Stimulated activated naive CD8-positive, alpha-beta T cell treated with anti-CD3 and anti-CD28 coated beads, Interleukin-15, Interleukin-2, amounts not matched to agents 100 ng/mL and 50 ng/mL, for 24 hours (primary cell): ENCODE data around the gene TP53TG5.
A peak's percentile ranks its signal among the peaks of the same experiment; 100 is the strongest.

Experiments
- H3K27ac Mint-ChIP-seq: one replicate; pipeline ENCODE4 v1.8.0; 2021; ENCODE audit warnings: mild to moderate bottlenecking, mixed read lengths
- H3K27me3 Mint-ChIP-seq: one replicate; pipeline ENCODE4 v1.8.0; 2021; ENCODE audit warnings: mixed read lengths
- H3K36me3 Mint-ChIP-seq: one replicate; pipeline ENCODE4 v1.8.0; 2021; ENCODE audit warnings: low read depth, mixed read lengths
- H3K4me1 Mint-ChIP-seq: one replicate; pipeline ENCODE4 v1.8.0; 2021; ENCODE audit warnings: low read depth, mixed read lengths
- H3K4me3 Mint-ChIP-seq: one replicate; pipeline ENCODE4 v1.8.0; 2021; ENCODE audit warnings: mild to moderate bottlenecking, mixed read lengths
- H3K9me3 Mint-ChIP-seq: one replicate; pipeline ENCODE4 v1.8.0; 2021; ENCODE audit warnings: mixed read lengths

TP53TG5 gene

DNA sequence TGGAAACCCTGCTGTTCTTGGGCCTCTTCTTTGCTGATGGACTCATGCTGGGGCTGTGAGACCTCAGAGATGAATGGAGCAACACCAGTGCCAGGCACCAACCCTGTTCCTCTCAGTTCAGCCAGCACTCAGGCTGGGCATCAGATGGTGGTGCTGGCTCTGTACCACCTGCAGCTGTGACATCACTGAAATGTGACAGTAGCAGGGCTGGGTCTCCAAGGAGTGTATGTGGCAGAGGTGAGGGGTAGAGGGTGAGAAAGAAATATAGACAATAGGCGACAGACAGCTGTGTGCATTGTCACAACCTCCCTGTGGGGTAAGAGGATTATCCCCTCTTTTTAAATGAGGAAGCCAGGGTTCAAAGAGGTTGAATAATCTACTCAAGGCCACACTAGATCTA is at the start of gene TP53TG5:
Gene TP53TG5, minus strand, starts transcription at position 135 of the 400 bp plus-strand sequence. Its CDS starts 89 bp downstream, at position 46.
- Mint-ChIP-seq H3K27me3 (no peaks in the 10 kb centered on the region), H3K36me3 (peaks cover 16% of the 10 kb centered on the region), H3K9me3 (no peaks in the 10 kb centered on the region), H3K27ac (no peak within 1 kb of the TSS), H3K4me1 (peaks cover 18% of the 10 kb centered on the region), H3K4me3 (no peak within 1 kb of the TSS)

DNA sequence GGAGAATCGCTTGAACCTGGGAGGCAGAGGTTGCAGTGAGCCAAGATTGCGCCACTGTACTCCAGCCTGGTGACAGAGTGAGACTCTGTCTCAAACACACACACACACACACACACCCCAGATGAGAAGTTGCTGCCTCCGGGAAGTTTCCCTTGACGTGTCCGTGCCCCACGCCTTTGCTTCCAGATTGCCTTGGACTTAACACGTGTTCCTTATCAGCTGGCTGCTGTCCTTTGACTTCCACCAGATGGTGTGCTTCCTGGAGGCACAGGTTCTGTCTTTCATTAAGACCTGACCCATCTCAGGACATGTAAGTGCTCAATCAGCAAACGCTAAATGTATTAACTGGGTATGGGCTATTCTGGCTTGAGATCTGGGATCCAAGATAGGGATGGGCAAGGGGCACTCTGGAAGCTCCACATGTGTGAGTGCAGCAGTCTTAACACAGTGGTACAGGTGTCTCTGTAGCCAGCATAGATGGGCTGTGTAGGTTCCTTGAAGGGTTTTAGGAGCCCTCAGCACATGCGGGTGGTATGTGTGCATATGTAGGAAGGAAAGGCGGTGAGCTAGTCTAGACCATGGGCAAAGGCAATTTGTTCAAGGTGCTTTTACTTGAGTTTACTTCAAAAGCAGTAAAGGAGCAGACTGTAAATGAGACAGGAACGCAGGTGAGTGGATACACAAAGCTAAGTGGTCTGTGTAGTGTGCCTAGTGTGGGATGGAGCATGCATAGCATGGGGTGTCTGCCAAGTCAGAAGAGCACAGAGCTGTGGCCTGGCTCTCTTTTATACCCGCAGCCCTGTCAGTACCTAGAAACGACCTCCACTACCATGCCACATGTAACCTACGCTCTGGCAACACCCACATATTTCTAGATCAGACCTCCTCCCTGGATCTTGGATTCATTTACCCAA is 49.4 kb upstream of the TP53TG5 start:
- H3K4me1 Mint-ChIP-seq: peaks cover 6% of the 10 kb centered on the region
- H3K36me3 Mint-ChIP-seq: peaks cover 51% of the 10 kb centered on the region
- no peaks in the 10 kb centered on the region for H3K9me3 Mint-ChIP-seq
- H3K27ac Mint-ChIP-seq: no peak overlapping the region
- no peaks in the 10 kb centered on the region for H3K27me3 Mint-ChIP-seq
- no peak overlapping the region for H3K4me3 Mint-ChIP-seq

DNA sequence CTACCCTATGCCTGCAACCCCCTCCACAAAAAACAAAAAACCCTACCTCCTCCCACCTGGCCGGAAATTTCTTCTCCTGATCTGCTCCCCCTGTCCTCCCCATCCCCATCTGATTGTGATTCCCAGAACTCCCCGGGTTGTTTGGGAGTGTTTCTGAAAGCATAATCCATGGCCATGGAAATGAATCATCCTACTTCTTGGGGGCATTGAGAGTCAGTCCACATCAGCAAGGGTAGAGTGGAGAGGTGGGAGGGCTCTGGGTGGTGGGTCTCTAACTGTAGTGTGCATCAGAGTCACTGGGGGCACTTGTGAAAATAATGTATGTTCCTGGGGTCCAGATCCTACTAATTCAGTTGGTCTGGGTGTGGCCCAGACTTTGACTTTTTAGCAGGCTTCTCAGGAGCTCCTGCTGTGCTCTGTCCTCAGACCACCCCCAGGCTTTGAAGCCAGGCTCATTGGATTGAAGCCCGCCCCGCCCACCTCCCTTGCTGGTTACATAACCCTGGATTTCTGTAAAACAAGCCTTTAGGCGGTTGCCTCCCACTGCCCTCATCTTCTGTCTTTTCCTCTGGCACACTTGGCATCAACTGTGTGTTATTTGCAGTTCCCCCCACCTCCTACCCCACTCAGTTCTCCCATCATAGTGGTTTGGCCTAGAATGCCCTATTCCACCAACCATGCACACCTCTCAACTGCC is 48.3 kb upstream of the TP53TG5 start:
- no peaks in the 10 kb centered on the region for H3K27me3 Mint-ChIP-seq
- no peak overlapping the region for H3K27ac Mint-ChIP-seq
- H3K9me3 Mint-ChIP-seq: no peaks in the 10 kb centered on the region
- H3K4me3 Mint-ChIP-seq: no peak overlapping the region
- no peaks in the 10 kb centered on the region for H3K4me1 Mint-ChIP-seq
- peaks cover 54% of the 10 kb centered on the region for H3K36me3 Mint-ChIP-seq

DNA sequence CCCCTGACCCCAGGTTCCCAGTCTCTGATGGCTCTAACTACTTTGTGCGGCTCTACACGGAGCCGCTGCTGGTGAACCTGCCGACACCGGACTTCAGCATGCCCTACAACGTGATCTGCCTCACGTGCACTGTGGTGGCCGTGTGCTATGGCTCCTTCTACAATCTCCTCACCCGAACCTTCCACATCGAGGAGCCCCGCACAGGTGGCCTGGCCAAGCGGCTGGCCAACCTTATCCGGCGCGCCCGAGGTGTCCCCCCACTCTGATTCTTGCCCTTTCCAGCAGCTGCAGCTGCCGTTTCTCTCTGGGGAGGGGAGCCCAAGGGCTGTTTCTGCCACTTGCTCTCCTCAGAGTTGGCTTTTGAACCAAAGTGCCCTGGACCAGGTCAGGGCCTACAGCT is 47.4 kb upstream of the TP53TG5 start:
- no peaks in the 10 kb centered on the region for H3K4me1 Mint-ChIP-seq
- H3K27ac Mint-ChIP-seq: no peak overlapping the region
- no peak overlapping the region for H3K4me3 Mint-ChIP-seq
- H3K27me3 Mint-ChIP-seq: no peaks in the 10 kb centered on the region
- H3K9me3 Mint-ChIP-seq: no peaks in the 10 kb centered on the region
- peaks cover 51% of the 10 kb centered on the region for H3K36me3 Mint-ChIP-seq

DNA sequence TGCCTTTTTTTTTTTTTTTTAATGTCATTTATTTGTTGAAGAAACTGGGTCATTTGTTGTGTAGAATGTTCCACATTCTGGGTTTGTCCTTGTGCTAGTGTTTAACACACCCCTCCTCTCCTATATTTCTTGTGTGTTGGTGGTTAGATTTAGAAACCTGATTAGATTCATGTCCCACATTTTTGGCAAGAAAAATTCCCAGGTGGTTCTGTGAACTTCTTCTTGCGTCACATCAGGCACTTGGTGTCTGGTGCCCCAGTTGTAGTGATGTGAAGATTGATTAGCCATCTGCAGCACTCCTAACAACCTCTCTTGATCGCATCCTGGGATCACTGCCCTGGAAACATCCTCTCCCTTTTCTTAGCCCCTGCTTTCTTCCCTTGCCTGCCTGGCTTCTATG is 45.6 kb upstream of the TP53TG5 start:
- Mint-ChIP-seq H3K9me3 (no peaks in the 10 kb centered on the region), H3K27ac (no peak overlapping the region), H3K4me3 (no peak overlapping the region), H3K36me3 (peaks cover 69% of the 10 kb centered on the region), H3K27me3 (no peaks in the 10 kb centered on the region), H3K4me1 (peaks cover 17% of the 10 kb centered on the region)

DNA sequence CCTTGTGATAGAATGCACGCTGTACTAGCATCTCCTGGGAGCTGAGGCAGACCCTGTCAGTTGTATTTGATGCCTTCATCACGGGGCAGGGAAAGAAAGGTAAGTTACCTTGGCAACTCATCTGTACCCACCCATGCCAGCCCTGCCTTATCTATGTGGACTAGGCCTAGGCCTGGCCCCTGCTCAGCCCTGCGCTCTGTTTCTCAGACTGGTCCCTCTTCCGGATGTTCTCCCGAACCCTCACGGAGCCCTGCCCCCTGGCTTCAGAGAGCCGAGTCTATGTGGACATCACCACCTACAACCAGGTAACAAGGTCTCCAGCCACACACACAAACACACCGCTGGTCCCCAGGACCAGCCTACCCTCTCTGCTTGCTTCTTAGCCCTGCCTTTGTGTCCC is 42.0 kb upstream of the TP53TG5 start:
- no peak overlapping the region for H3K4me3 Mint-ChIP-seq
- peak overlapping the region; percentile 57 for H3K27ac Mint-ChIP-seq
- no peaks in the 10 kb centered on the region for H3K9me3 Mint-ChIP-seq
- H3K4me1 Mint-ChIP-seq: peaks cover 44% of the 10 kb centered on the region
- peaks cover 63% of the 10 kb centered on the region for H3K36me3 Mint-ChIP-seq
- no peaks in the 10 kb centered on the region for H3K27me3 Mint-ChIP-seq

DNA sequence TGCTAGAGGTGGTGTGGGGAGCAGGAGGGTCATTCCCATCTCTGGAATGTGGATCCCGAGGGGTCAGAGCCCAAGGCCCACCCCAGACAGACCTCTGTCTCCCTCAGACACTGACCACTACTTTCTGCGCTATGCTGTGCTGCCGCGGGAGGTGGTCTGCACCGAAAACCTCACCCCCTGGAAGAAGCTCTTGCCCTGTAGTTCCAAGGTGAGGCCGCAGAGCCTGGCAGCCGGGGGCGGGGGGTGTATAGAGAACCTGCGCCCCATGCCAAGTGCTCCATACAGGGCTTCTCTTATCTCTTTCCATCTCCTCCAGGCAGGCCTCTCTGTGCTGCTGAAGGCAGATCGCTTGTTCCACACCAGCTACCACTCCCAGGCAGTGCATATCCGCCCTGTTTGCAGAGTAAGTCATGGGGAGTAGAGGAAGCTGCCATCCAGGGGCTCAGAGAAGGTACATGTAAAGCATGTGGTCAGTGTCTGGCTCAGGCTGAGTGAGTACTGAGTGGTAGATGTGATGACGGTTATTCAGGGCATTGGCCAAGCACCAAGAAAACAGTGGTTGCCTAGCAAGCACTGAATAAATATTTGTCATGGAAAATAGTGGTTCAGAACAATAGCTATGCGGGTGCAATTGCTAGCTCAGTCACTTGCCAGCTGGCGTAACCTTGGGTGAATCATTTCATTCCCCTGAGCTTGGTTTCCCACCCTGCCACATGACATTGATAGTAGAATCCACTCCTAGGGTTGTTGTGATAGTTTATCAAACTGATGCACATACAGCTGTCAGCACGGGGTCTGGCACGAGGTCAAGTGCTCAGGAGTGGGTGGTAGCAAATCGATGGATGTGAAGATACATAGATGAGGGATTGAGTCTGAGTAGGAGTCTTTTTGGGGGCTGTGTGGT is 41.3 kb upstream of the TP53TG5 start:
- peaks cover 58% of the 10 kb centered on the region for H3K36me3 Mint-ChIP-seq

DNA sequence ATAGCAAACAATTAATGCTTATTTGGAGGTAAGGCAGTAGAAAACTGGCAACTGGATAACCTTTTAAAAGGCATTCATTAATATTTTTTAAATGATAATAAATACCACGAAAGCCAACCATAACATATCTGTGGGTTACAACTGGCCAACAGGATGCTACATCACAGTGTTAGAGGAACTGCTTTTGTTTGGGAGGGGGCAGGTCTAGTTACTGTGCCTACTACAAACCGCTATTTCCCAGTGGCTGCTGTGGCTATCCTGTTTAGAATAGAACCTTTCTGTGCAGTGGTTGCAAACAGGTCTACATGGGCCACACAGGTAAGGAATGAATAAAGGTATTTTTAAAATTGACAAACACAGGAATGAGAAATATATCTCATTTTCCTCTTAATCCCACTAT is 38.8 kb upstream of the TP53TG5 start:
- H3K27me3 Mint-ChIP-seq: no peaks in the 10 kb centered on the region
- peaks cover 59% of the 10 kb centered on the region for H3K4me1 Mint-ChIP-seq

More for the DNA sequence above, 41.3 kb upstream of the TP53TG5 start:
- peak overlapping the region; percentile 95 for H3K4me3 Mint-ChIP-seq
- no peaks in the 10 kb centered on the region for H3K9me3 Mint-ChIP-seq
- no peaks in the 10 kb centered on the region for H3K27me3 Mint-ChIP-seq
- peaks cover 50% of the 10 kb centered on the region for H3K4me1 Mint-ChIP-seq
- peak overlapping the region; percentile 96 for H3K27ac Mint-ChIP-seq

DNA sequence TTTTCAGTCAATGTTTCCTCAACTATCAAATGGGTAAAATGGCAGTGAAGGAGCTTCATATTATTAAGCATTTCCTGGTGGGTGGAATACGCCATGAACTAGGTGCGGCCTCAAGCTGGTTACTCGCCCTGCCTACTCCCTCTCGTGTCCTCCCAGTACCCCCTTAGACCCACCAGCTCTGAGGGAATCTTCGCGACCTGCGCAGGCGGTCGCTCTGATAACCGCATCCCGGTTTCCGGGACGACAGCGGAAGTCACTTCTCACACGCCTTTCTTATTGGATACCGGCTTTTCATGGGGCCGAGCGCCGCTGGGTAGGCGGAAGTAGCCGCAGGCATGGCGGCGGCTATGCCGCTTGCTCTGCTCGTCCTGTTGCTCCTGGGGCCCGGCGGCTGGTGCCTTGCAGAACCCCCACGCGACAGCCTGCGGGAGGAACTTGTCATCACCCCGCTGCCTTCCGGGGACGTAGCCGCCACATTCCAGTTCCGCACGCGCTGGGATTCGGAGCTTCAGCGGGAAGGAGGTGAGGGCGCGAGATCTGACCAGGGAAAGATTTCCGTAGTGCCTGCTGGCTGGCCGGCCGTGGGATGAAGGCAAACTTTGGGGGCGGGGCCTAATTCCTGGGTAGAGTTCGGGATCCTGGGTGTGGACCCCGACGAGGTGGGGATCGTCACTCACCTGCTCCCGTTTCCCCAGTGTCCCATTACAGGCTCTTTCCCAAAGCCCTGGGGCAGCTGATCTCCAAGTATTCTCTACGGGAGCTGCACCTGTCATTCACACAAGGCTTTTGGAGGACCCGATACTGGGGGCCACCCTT is 37.9 kb upstream of the TP53TG5 start, which contains the start of gene PIGT:
Gene PIGT, plus strand, starts transcription at position 320 of the 816 bp plus-strand sequence. Its CDS starts 16 bp downstream, at position 336.
- H3K27ac Mint-ChIP-seq: peak within 1 kb of the TSS; percentile 96
- H3K27me3 Mint-ChIP-seq: no peaks in the 10 kb centered on the region
- peaks cover 38% of the 10 kb centered on the region for H3K36me3 Mint-ChIP-seq
- peak within 1 kb of the TSS; percentile 95 for H3K4me3 Mint-ChIP-seq
- H3K9me3 Mint-ChIP-seq: no peaks in the 10 kb centered on the region
- H3K4me1 Mint-ChIP-seq: peaks cover 59% of the 10 kb centered on the region

More for the DNA sequence above, 38.8 kb upstream of the TP53TG5 start:
- H3K27ac Mint-ChIP-seq: peak overlapping the region; percentile 96
- no peaks in the 10 kb centered on the region for H3K9me3 Mint-ChIP-seq
- H3K36me3 Mint-ChIP-seq: peaks cover 42% of the 10 kb centered on the region
- peak overlapping the region; percentile 95 for H3K4me3 Mint-ChIP-seq

DNA sequence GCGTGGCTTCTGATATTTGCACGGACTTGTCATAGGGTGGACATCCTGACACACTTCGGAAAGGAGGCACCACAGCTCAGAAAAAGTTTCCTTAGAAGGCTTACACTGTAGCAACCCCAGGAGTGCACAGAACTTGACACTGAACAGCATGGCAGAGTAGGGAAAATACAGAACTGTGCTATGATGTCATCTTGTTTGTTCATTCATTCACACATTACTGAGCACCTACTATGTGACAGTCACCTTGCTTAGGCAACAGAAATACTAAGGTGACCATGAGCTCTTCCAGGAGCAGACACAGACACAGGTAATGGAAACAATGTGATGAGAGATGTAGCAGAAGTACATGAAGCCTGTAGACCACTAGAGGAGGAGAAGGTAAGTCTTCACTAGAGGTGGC is 35.4 kb upstream of the TP53TG5 start:
- no peak overlapping the region for H3K27ac Mint-ChIP-seq
- H3K36me3 Mint-ChIP-seq: peaks cover 17% of the 10 kb centered on the region
- H3K4me1 Mint-ChIP-seq: peaks cover 44% of the 10 kb centered on the region
- no peaks in the 10 kb centered on the region for H3K27me3 Mint-ChIP-seq
- H3K9me3 Mint-ChIP-seq: no peaks in the 10 kb centered on the region
- H3K4me3 Mint-ChIP-seq: no peak overlapping the region

DNA sequence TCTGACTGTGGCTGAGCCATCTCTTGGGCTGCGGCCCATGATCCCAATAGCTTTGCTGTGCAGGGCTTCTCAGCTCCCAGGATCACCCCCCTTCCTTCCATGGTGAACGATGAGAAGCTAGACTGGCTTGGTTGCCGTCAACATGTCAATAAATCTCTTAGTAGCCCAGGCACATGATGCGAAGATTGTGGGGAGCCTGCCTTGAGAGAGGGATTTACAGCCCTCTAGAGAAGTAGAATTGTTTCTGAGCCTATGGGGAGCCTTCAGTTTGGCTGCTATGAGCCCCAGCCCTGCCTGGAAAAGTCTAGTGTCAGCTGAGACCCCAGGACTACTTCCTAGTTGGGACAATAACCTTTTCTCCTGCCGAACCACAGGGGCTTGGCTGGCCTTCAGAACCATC is 34.5 kb upstream of the TP53TG5 start:
- Mint-ChIP-seq H3K36me3 (peaks cover 9% of the 10 kb centered on the region), H3K27me3 (no peaks in the 10 kb centered on the region), H3K4me3 (no peak overlapping the region), H3K9me3 (no peaks in the 10 kb centered on the region), H3K27ac (no peak overlapping the region), H3K4me1 (peaks cover 44% of the 10 kb centered on the region)

DNA sequence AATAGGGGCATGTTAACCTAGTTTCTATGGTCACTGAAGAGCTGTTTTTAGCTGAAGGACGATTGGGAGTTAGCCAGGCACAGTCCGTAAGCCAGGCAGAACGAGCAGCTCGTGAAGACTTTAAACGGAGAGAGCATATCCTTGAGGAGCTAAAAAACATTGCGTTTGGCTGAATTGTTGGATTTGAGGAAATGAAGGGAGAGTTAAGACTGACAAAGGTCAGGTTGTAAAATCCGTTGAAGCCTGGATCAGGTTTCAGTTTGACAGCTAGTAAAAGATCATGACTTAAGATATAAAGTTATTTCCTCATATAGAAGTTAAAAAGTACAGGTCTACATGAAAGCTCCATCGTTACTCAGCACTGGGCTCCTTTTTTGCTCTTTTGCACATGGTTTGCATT is 32.8 kb upstream of the TP53TG5 start:
- H3K36me3 Mint-ChIP-seq: peaks cover 4% of the 10 kb centered on the region

DNA sequence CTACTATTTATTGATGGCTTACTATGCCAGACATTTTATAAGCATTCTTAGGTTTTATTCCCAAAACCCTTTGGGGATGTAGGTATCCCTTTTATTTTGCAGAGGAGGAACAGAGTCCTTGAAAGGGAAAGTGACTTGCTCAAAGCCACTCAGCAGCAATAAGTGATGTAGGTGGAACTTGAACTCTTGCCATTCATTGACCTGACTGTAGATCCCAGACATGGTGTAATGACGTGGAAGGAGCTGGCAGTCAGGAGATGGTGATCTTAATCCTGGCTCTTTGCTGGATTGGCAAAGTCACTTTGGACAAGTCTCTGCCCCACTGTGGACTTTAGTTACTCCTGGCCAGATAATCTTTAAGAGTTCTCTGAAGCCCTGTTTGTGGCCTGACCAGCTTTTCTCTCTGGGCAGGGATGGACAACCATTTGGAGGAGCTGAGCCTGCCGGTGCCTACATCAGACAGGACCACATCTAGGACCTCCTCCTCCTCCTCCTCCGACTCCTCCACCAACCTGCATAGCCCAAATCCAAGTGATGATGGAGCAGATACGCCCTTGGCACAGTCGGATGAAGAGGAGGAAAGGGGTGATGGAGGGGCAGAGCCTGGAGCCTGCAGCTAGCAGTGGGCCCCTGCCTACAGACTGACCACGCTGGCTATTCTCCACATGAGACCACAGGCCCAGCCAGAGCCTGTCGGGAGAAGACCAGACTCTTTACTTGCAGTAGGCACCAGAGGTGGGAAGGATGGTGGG is 31.6 kb upstream of the TP53TG5 start:
- H3K9me3 Mint-ChIP-seq: no peaks in the 10 kb centered on the region
- H3K4me3 Mint-ChIP-seq: no peak overlapping the region
- H3K27me3 Mint-ChIP-seq: peaks cover 2% of the 10 kb centered on the region
- H3K4me1 Mint-ChIP-seq: peaks cover 35% of the 10 kb centered on the region
- H3K36me3 Mint-ChIP-seq: peaks cover 4% of the 10 kb centered on the region
- H3K27ac Mint-ChIP-seq: no peak overlapping the region

More for the DNA sequence above, 32.8 kb upstream of the TP53TG5 start:
- no peaks in the 10 kb centered on the region for H3K9me3 Mint-ChIP-seq
- H3K27me3 Mint-ChIP-seq: no peaks in the 10 kb centered on the region
- peaks cover 40% of the 10 kb centered on the region for H3K4me1 Mint-ChIP-seq
- H3K27ac Mint-ChIP-seq: no peak overlapping the region
- no peak overlapping the region for H3K4me3 Mint-ChIP-seq
